GM23338 (cell line): ENCODE measurements around the gene SKOR1. TPM values are rescaled to one million over a fixed set of nuclear protein-coding genes. Genes with fewer than 3 reads are reported as not detected.

Experiments used
- ATAC-seq: fragments of 200-7000 bp; cut with Tn5 transposase; 3 replicates; pipeline ENCODE4 v1.9.1; 2020
- DNase-seq: peaks from one replicate; pipeline ENCODE4 v3.0.0-alpha.2; 2015; ENCODE audit warnings: low spot score
- H2AFZ ChIP-seq: fragments of 200-600 bp; sonication (generic); 2 replicates; pipeline ENCODE4 v1.8.0; 2016; ENCODE audit warnings: antibody characterized with exemption, mild to moderate bottlenecking, moderate library complexity
- H3F3A ChIP-seq: fragments of 200-600 bp; sonication (generic); replicated peaks from 2 replicates; pipeline ENCODE4 v1.8.0; 2017; ENCODE audit warnings: antibody characterized with exemption, mixed run types, low read depth
- H3K27ac ChIP-seq: fragments of 200-600 bp; sonication (generic); 2 replicates; pipeline ENCODE4 v1.6.1; 2016; ENCODE audit warnings: low read depth
- H3K27me3 ChIP-seq: fragments of 200-600 bp; sonication (generic); 2 replicates; pipeline ENCODE4 v1.8.0; 2016; ENCODE audit warnings: mild to moderate bottlenecking, mixed run types, moderate library complexity; ENCODE audit not compliant: insufficient read depth
- H3K36me3 ChIP-seq: fragments of 200-600 bp; sonication (generic); 2 replicates; pipeline ENCODE4 v1.8.0; 2016; ENCODE audit warnings: mild to moderate bottlenecking; ENCODE audit not compliant: insufficient read depth
- H3K4me1 ChIP-seq: fragments of 200-600 bp; sonication (generic); 2 replicates; pipeline ENCODE4 v1.8.0; 2016; ENCODE audit warnings: mild to moderate bottlenecking, moderate library complexity; ENCODE audit not compliant: insufficient read depth
- H3K4me2 ChIP-seq: fragments of 200-600 bp; sonication (generic); 2 replicates; pipeline ENCODE4 v1.7.1; 2017; ENCODE audit warnings: mixed run types
- H3K4me3 ChIP-seq: fragments of 200-600 bp; sonication (generic); 2 replicates; pipeline ENCODE4 v1.6.1; 2016; ENCODE audit warnings: mixed run types
- H3K79me2 ChIP-seq: fragments of 200-600 bp; sonication (generic); replicated peaks from 2 replicates; pipeline ENCODE4 v1.8.0; 2017; ENCODE audit warnings: mild to moderate bottlenecking; ENCODE audit not compliant: insufficient read depth
- H3K9me2 ChIP-seq: fragments of 200-600 bp; sonication (generic); 2 replicates; pipeline ENCODE4 v1.8.0; 2017; ENCODE audit not compliant: insufficient read depth
- H4K20me1 ChIP-seq: fragments of 200-600 bp; sonication (generic); replicated peaks from 2 replicates; pipeline ENCODE4 v1.8.0; 2017; ENCODE audit warnings: mild to moderate bottlenecking; ENCODE audit not compliant: insufficient read depth
- H3K27ac Mint-ChIP-seq: 2 replicates; pipeline ENCODE4 v1.8.0; 2020; ENCODE audit warnings: inconsistent platforms, mild to moderate bottlenecking, moderate library complexity, mixed read lengths
- H3K27me3 Mint-ChIP-seq: 3 replicates; pipeline ENCODE4 v1.8.0; 2022; ENCODE audit warnings: low read depth, mild to moderate bottlenecking, moderate library complexity, mixed read lengths, inconsistent platforms; ENCODE audit not compliant: insufficient read depth, poor library complexity
- H3K36me3 Mint-ChIP-seq: 3 replicates; pipeline ENCODE4 v1.8.0; 2021; ENCODE audit warnings: low read depth, mild to moderate bottlenecking, inconsistent platforms, moderate library complexity, mixed read lengths
- H3K4me1 Mint-ChIP-seq: 3 replicates; pipeline ENCODE4 v1.8.0; 2020; ENCODE audit warnings: mild to moderate bottlenecking, inconsistent platforms, mixed read lengths
- H3K4me3 Mint-ChIP-seq: 3 replicates; pipeline ENCODE4 v1.8.0; 2021; ENCODE audit warnings: moderate library complexity, mild to moderate bottlenecking, inconsistent platforms, mixed read lengths
- H3K9me3 Mint-ChIP-seq: 3 replicates; pipeline ENCODE4 v1.8.0; 2020; ENCODE audit warnings: moderate library complexity, mild to moderate bottlenecking, inconsistent platforms, mixed read lengths
- CREB1 ChIP-seq: fragments of 250-450 bp; sonication (Bioruptor Pico); IDR thresholded peaks from 2 replicates; pipeline ENCODE4 v1.5.0; 2020; ENCODE audit warnings: low read depth, mild to moderate bottlenecking, moderate library complexity
- EZH2 ChIP-seq: fragments of 200-600 bp; sonication (generic); IDR thresholded peaks from one replicate; pipeline ENCODE4 v1.8.0; 2017; ENCODE audit warnings: antibody characterized with exemption, mild to moderate bottlenecking, low read depth; ENCODE audit not compliant: unreplicated experiment
- EZH2phosphoT487 ChIP-seq: fragments of 200-600 bp; sonication (generic); IDR thresholded peaks from one replicate; pipeline ENCODE4 v1.8.1; 2018; ENCODE audit warnings: antibody characterized with exemption; ENCODE audit not compliant: unreplicated experiment
- JUNB ChIP-seq: IDR thresholded peaks from one replicate; pipeline ENCODE4 v1.6.1; 2016; ENCODE audit warnings: antibody characterized with exemption; ENCODE audit not compliant: unreplicated experiment
- NANOG ChIP-seq: IDR thresholded peaks from 2 replicates; pipeline ENCODE4 v1.6.1; 2016; ENCODE audit warnings: antibody characterized with exemption, borderline replicate concordance
- POLR2AphosphoS5 ChIP-seq: IDR thresholded peaks from 2 replicates; pipeline ENCODE4 v1.6.1; 2016; ENCODE audit warnings: antibody characterized with exemption, low read depth
- STAT1 ChIP-seq: IDR thresholded peaks from one replicate; pipeline ENCODE4 v1.6.1; 2016; ENCODE audit warnings: antibody characterized with exemption; ENCODE audit not compliant: unreplicated experiment
- ZNF114 ChIP-seq: fragments of 250-450 bp; sonication (Bioruptor Pico); IDR thresholded peaks from 2 replicates; pipeline ENCODE4 v1.5.0; 2020; ENCODE audit warnings: mild to moderate bottlenecking, moderate library complexity
- ZNF331 ChIP-seq: fragments of 250-450 bp; sonication (Bioruptor Pico); IDR thresholded peaks from 2 replicates; pipeline ENCODE4 v1.5.0; 2020; ENCODE audit warnings: low read depth, mild to moderate bottlenecking, moderate library complexity
- polyA plus RNA-seq: library from polyadenylated mRNA; unstranded; fragments of >200 nt; fragmentation: Nextera tagmentation; extraction: Ambion mirVana; gene quantifications from 2 replicates; pipeline ENCODE4 v1.2.1, GENCODE V29; 2016
- total RNA-seq: library from RNA; depleted of rRNA; stranded (reverse); fragments of >200 nt; shearing (Covaris generic); gene quantifications from 2 replicates; pipeline ENCODE4 v1.2.3, GENCODE V29; 2014
- TF ChIP-seq, protein P1 (sequence below): fragments of 250-450 bp; sonication (Bioruptor Pico); IDR thresholded peaks from 2 replicates; pipeline ENCODE4 v1.5.0; 2020; ENCODE audit warnings: mild to moderate bottlenecking, moderate library complexity
- TF ChIP-seq, protein P2 (sequence below): IDR thresholded peaks from one replicate; pipeline ENCODE4 v1.6.1; 2018; ENCODE audit warnings: antibody characterized with exemption; ENCODE audit not compliant: unreplicated experiment
- TF ChIP-seq, protein P3 (sequence below), 2 experiments: fragments of 200-600 bp in 1 of 2; sonication (generic) in 1 of 2; conservative IDR thresholded peaks; 2 replicates each; pipeline versions ENCODE4 v1.5.1 to v1.6.1; 2016 to 2017; ENCODE audit warnings: antibody characterized with exemption in 2 of 2, low read depth in 2 of 2, mild to moderate bottlenecking in 2 of 2, moderate library complexity in 1 of 2
- TF ChIP-seq, protein P4 (sequence below): IDR thresholded peaks from 2 replicates; pipeline ENCODE4 v1.6.1; 2016; ENCODE audit warnings: antibody characterized with exemption

The SKOR1 gene
- total and polyA plus RNA-seq, 2 experiments from 2014 or later: 0.17 TPM; not detected in 1

DNA sequence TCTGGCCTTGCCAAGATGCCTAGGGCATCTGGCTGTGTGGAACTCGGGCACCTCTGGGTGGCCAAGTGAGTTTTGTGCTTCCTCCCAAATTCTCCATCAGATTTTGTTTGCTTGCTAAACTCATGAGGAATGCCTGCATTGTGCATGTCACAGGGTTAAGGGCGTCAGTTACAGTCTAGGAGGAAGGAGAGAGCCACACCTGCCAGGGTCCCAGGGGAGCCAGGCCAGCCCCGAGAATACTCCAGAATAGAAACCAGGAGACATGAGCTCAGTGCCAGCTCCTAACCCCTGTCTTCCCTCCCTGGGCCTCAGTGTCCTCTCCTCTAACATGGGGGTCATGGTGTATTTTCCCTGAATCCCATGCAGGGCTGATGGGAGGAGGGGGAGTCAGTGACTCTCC, 22.0 kb upstream of the SKOR1 start:
- TF ChIP-seq, protein P1, sequence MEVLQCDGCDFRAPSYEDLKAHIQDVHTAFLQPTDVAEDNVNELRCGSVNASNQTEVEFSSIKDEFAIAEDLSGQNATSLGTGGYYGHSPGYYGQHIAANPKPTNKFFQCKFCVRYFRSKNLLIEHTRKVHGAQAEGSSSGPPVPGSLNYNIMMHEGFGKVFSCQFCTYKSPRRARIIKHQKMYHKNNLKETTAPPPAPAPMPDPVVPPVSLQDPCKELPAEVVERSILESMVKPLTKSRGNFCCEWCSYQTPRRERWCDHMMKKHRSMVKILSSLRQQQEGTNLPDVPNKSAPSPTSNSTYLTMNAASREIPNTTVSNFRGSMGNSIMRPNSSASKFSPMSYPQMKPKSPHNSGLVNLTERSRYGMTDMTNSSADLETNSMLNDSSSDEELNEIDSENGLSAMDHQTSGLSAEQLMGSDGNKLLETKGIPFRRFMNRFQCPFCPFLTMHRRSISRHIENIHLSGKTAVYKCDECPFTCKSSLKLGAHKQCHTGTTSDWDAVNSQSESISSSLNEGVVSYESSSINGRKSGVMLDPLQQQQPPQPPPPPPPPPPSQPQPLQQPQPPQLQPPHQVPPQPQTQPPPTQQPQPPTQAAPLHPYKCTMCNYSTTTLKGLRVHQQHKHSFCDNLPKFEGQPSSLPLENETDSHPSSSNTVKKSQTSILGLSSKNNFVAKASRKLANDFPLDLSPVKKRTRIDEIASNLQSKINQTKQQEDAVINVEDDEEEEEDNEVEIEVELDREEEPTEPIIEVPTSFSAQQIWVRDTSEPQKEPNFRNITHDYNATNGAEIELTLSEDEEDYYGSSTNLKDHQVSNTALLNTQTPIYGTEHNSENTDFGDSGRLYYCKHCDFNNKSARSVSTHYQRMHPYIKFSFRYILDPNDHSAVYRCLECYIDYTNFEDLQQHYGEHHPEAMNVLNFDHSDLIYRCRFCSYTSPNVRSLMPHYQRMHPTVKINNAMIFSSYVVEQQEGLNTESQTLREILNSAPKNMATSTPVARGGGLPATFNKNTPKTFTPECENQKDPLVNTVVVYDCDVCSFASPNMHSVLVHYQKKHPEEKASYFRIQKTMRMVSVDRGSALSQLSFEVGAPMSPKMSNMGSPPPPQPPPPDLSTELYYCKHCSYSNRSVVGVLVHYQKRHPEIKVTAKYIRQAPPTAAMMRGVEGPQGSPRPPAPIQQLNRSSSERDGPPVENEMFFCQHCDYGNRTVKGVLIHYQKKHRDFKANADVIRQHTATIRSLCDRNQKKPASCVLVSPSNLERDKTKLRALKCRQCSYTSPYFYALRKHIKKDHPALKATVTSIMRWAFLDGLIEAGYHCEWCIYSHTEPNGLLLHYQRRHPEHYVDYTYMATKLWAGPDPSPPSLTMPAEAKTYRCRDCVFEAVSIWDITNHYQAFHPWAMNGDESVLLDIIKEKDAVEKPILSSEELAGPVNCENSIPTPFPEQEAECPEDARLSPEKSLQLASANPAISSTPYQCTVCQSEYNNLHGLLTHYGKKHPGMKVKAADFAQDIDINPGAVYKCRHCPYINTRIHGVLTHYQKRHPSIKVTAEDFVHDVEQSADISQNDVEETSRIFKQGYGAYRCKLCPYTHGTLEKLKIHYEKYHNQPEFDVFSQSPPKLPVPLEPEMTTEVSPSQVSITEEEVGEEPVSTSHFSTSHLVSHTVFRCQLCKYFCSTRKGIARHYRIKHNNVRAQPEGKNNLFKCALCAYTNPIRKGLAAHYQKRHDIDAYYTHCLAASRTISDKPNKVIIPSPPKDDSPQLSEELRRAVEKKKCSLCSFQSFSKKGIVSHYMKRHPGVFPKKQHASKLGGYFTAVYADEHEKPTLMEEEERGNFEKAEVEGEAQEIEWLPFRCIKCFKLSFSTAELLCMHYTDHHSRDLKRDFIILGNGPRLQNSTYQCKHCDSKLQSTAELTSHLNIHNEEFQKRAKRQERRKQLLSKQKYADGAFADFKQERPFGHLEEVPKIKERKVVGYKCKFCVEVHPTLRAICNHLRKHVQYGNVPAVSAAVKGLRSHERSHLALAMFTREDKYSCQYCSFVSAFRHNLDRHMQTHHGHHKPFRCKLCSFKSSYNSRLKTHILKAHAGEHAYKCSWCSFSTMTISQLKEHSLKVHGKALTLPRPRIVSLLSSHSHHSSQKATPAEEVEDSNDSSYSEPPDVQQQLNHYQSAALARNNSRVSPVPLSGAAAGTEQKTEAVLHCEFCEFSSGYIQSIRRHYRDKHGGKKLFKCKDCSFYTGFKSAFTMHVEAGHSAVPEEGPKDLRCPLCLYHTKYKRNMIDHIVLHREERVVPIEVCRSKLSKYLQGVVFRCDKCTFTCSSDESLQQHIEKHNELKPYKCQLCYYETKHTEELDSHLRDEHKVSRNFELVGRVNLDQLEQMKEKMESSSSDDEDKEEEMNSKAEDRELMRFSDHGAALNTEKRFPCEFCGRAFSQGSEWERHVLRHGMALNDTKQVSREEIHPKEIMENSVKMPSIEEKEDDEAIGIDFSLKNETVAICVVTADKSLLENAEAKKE (CRISPR knock-in tag): no peak
- TF ChIP-seq CREB1 (CRISPR knock-in tag) (no peak), STAT1 (no peak), JUNB (no peak), NANOG (no peak), POLR2AphosphoS5 (no peak), EZH2phosphoT487 (no peak), EZH2 (no peak), ZNF114 (CRISPR knock-in tag) (no peak), ZNF331 (no peak)
- TF ChIP-seq, protein P2, sequence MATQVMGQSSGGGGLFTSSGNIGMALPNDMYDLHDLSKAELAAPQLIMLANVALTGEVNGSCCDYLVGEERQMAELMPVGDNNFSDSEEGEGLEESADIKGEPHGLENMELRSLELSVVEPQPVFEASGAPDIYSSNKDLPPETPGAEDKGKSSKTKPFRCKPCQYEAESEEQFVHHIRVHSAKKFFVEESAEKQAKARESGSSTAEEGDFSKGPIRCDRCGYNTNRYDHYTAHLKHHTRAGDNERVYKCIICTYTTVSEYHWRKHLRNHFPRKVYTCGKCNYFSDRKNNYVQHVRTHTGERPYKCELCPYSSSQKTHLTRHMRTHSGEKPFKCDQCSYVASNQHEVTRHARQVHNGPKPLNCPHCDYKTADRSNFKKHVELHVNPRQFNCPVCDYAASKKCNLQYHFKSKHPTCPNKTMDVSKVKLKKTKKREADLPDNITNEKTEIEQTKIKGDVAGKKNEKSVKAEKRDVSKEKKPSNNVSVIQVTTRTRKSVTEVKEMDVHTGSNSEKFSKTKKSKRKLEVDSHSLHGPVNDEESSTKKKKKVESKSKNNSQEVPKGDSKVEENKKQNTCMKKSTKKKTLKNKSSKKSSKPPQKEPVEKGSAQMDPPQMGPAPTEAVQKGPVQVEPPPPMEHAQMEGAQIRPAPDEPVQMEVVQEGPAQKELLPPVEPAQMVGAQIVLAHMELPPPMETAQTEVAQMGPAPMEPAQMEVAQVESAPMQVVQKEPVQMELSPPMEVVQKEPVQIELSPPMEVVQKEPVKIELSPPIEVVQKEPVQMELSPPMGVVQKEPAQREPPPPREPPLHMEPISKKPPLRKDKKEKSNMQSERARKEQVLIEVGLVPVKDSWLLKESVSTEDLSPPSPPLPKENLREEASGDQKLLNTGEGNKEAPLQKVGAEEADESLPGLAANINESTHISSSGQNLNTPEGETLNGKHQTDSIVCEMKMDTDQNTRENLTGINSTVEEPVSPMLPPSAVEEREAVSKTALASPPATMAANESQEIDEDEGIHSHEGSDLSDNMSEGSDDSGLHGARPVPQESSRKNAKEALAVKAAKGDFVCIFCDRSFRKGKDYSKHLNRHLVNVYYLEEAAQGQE: no peak
- TF ChIP-seq, protein P3, sequence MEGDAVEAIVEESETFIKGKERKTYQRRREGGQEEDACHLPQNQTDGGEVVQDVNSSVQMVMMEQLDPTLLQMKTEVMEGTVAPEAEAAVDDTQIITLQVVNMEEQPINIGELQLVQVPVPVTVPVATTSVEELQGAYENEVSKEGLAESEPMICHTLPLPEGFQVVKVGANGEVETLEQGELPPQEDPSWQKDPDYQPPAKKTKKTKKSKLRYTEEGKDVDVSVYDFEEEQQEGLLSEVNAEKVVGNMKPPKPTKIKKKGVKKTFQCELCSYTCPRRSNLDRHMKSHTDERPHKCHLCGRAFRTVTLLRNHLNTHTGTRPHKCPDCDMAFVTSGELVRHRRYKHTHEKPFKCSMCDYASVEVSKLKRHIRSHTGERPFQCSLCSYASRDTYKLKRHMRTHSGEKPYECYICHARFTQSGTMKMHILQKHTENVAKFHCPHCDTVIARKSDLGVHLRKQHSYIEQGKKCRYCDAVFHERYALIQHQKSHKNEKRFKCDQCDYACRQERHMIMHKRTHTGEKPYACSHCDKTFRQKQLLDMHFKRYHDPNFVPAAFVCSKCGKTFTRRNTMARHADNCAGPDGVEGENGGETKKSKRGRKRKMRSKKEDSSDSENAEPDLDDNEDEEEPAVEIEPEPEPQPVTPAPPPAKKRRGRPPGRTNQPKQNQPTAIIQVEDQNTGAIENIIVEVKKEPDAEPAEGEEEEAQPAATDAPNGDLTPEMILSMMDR (conservative IDR thresholded peaks at IDR 0.05; ENCODE audit: low read depth in 2 of 2): no peak
- TF ChIP-seq, protein P4, sequence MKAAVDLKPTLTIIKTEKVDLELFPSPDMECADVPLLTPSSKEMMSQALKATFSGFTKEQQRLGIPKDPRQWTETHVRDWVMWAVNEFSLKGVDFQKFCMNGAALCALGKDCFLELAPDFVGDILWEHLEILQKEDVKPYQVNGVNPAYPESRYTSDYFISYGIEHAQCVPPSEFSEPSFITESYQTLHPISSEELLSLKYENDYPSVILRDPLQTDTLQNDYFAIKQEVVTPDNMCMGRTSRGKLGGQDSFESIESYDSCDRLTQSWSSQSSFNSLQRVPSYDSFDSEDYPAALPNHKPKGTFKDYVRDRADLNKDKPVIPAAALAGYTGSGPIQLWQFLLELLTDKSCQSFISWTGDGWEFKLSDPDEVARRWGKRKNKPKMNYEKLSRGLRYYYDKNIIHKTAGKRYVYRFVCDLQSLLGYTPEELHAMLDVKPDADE: no peak
- ATAC-seq: no peak
- Mint-ChIP-seq H3K27me3 (peaks cover 12% of the 10 kb centered on the region), H3K4me1 (peaks cover 34% of the 10 kb centered on the region), H3K4me3 (no peak overlapping the region), H3K27ac (no peak overlapping the region), H3K36me3 (no peaks in the 10 kb centered on the region; the same call in 2 of the 3 replicates), H3K9me3 (no peaks in the 10 kb centered on the region)
- H3K27me3 ChIP-seq: no peaks in the 10 kb centered on the region
- no peaks in the 10 kb centered on the region; the same call in 1 of the 2 replicates for H4K20me1 ChIP-seq
- DNase-seq: no peak
- no peak overlapping the region for H3K4me2 ChIP-seq
- no peak overlapping the region for H2AFZ ChIP-seq
- no peaks in the 10 kb centered on the region for H3F3A ChIP-seq
- H3K4me1 ChIP-seq: peaks cover 14% of the 10 kb centered on the region
- H3K79me2 ChIP-seq: no peaks in the 10 kb centered on the region
- H3K27ac ChIP-seq: no peak overlapping the region
- H3K36me3 ChIP-seq: no peaks in the 10 kb centered on the region
- H3K4me3 ChIP-seq: no peak overlapping the region
- no peaks in the 10 kb centered on the region for H3K9me2 ChIP-seq
